Nephron (organoid): ENCODE measurements around the gene MYBPH.

Experiments
- H3K27ac Mint-ChIP-seq, 3 experiments: 2 replicates each; pipeline ENCODE4 v1.8.0; 2020; ENCODE audit warnings: mixed read lengths in 3 of 3, mild to moderate bottlenecking in 2 of 3, moderate library complexity in 1 of 3
- H3K27me3 Mint-ChIP-seq: 2 replicates; pipeline ENCODE4 v1.8.0; 2021; ENCODE audit warnings: low read depth, mild to moderate bottlenecking, moderate library complexity, mixed read lengths
- H3K36me3 Mint-ChIP-seq: 2 replicates; pipeline ENCODE4 v1.8.0; 2020; ENCODE audit warnings: low read depth, mixed read lengths
- H3K4me1 Mint-ChIP-seq: 2 replicates; pipeline ENCODE4 v1.8.0; 2020; ENCODE audit warnings: mixed read lengths
- H3K4me3 Mint-ChIP-seq, 3 experiments: 2 replicates each; pipeline ENCODE4 v1.8.0; 2020; ENCODE audit warnings: mild to moderate bottlenecking in 3 of 3, mixed read lengths in 3 of 3, moderate library complexity in 2 of 3
- H3K9me3 Mint-ChIP-seq: 2 replicates; pipeline ENCODE4 v1.8.0; 2020; ENCODE audit warnings: mixed read lengths
- CTCF ChIP-seq, 3 experiments: fragments of 200-600 bp; sonication (generic); IDR thresholded peaks; one replicate each; pipeline ENCODE4 v1.5.0; 2021; ENCODE audit warnings: antibody characterized with exemption in 3 of 3; ENCODE audit not compliant: unreplicated experiment in 3 of 3

The MYBPH gene

DNA sequence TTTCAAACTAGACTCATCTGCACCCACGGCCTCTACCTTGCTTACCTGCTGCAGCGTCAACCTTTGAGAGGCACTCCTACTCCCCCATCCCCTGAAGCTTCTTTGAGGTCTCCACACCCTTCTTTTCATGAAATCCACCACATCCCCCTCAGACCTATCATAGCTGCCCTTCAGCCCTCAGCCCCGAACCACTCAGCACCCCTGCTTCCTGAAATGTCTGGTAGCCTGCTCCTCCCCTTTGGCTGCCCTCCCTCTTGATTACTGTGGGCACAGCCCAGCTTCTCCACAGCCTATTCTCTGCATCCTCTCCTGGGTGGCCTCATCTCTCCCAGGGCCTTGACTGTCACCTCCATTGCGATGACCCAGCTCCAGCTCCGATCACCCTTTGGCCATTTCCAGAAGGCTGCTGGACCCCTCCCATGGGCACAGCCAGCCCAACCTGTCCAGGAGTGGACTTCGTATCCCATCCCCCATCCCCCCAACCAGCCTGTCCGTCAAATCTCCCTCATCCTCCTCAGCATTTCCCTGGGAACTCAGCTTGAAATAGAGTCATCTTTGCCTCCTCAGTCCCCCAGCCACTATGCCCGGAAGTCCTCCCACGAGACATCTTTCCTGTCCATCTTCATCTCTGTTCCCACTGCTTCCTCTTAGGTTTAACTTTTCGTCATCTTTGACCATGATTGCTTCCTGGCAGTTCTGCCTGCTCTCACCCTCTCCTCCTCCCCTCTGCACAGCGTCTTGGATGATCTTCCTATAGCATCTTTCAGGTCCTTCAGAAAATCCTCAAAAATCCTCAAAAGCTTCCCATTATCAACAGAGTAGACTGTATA, 54.2 kb downstream of the MYBPH start:
- peaks cover 66% of the 10 kb centered on the region for H3K4me1 Mint-ChIP-seq
- H3K27me3 Mint-ChIP-seq, result peaks cover 49% of the 10 kb centered on the region
- TF ChIP-seq CTCF (IDR thresholded peaks at IDR 0.05; ENCODE audit: unreplicated experiment in 3 of 3), result no peak
- no peaks in the 10 kb centered on the region for H3K36me3 Mint-ChIP-seq
- no peaks in the 10 kb centered on the region for H3K9me3 Mint-ChIP-seq
- H3K27ac Mint-ChIP-seq, result peak overlapping the region in 2 of 3 experiments; percentile 0 to 11
- no peak overlapping the region for H3K4me3 Mint-ChIP-seq

DNA sequence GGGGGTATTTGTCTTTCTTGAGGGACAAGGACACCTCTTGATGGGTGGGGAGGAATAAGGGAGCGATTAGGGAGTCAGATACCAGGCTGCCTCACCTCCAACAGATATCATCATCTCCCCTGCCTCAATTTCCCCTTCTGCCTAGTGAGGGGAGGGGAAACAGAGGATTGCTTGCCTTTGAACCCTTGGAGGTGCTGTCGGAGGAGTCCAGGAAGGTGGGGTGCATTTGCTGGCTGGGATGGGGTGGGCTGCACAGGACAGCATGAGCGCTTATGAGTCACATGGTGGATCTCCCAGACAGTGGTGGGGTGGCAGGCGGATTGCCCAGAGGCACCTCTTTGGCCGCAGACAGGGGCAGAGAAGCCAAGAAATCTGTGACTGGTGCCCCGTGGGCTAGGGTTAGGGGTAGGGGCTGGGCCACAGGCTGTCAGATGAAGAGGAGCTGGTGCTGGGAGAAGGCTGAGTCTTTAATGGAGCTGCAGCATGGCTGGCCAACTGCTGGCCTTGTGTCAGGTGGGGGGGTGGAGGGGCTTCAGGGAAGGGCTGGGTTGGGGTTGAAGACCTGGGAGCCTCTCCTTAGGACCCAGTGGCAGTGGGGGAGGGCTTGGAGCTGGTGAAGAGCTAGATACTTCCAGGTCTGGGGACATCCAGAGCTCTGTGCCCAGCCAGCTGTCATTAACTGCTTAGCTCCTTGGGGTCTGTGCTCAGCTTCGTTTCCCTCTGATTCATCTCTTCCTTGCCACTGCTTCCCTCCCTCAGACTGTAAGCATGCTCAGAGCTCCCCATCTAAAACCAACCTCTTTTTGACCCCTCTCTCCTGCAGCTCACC, 55.1 kb downstream of the MYBPH start:
- Mint-ChIP-seq H3K9me3 (no peaks in the 10 kb centered on the region), H3K27ac (no peak overlapping the region), H3K4me3 (no peak overlapping the region), H3K36me3 (no peaks in the 10 kb centered on the region), H3K27me3 (peaks cover 48% of the 10 kb centered on the region), H3K4me1 (peaks cover 65% of the 10 kb centered on the region)
- no peak for TF ChIP-seq CTCF (IDR thresholded peaks at IDR 0.05; ENCODE audit: unreplicated experiment in 3 of 3)
